Brain microvascular endothelial cell (primary cell): ENCODE results near the gene SMOC2.
"Not testable (repeated sequence)": the region's sequence is repeated elsewhere in the genome, so short reads cannot be mapped to it uniquely, and the experiment has no call there.

Experiments used
- DNase-seq: peaks from one replicate; pipeline ENCODE4 v3.0.0-alpha.2; 2020
- H3K27ac ChIP-seq: fragments of 250-450 bp; sonication (Bioruptor Pico); 2 replicates; pipeline ENCODE4 v1.5.1; 2020; ENCODE audit warnings: mild to moderate bottlenecking, moderate library complexity
- H3K27me3 ChIP-seq: fragments of 250-450 bp; sonication (Bioruptor Pico); replicated peaks from 2 replicates; pipeline ENCODE4 v1.5.1; 2020; ENCODE audit warnings: mild to moderate bottlenecking
- H3K36me3 ChIP-seq: fragments of 250-450 bp; sonication (Bioruptor Pico); replicated peaks from 2 replicates; pipeline ENCODE4 v1.5.1; 2020; ENCODE audit warnings: mild to moderate bottlenecking
- H3K4me3 ChIP-seq: 2 replicates; pipeline ENCODE4 v1.5.1; 2011; ENCODE audit warnings: low read depth, mild to moderate bottlenecking, control low read depth, low read length, moderate library complexity
- CTCF ChIP-seq: IDR thresholded peaks from 2 replicates; pipeline ENCODE4 v1.5.1; 2011; ENCODE audit warnings: low read depth, mild to moderate bottlenecking, moderate library complexity, low read length, control low read depth, inconsistent platforms; ENCODE audit errors: missing control alignments
- in situ Hi-C: cut with HindIII; loops from 2 replicates; pipeline ENCODE4 v1.10.0; 2017; ENCODE audit warnings: low sequenced_read_pairs, low pct_ligation_motif_present

The SMOC2 gene

GRCh38 chr6:168536665-168537539 lies 95.9 kb downstream of the SMOC2 start:
- DNase-seq: no peak
- Histone ChIP-seq H3K27ac (no peak overlapping the region), H3K4me3 (no peak overlapping the region), H3K27me3 (no peaks in the 10 kb centered on the region), H3K36me3 (no peaks in the 10 kb centered on the region)
- TF ChIP-seq CTCF: no peak
- in situ Hi-C loops: no loop called here

GRCh38 chr6:168537540-168537884 lies 96.5 kb downstream of the SMOC2 start:
- DNase-seq: no peak
- Histone ChIP-seq H3K36me3 (no peaks in the 10 kb centered on the region), H3K4me3 (no peak overlapping the region), H3K27ac (no peak overlapping the region), H3K27me3 (no peaks in the 10 kb centered on the region)
- in situ Hi-C loops: no loop called here
- no peak for TF ChIP-seq CTCF

GRCh38 chr6:168538188-168538891 lies 97.4 kb downstream of the SMOC2 start:
- H3K4me3 ChIP-seq, H3K36me3 ChIP-seq, DNase-seq, H3K27me3 ChIP-seq, in situ Hi-C loops, H3K27ac ChIP-seq: not testable (repeated sequence)

GRCh38 chr6:168538892-168539811 lies 98.2 kb downstream of the SMOC2 start:
- H3K36me3 ChIP-seq: no peaks in the 10 kb centered on the region
- no peak overlapping the region for H3K27ac ChIP-seq
- H3K4me3 ChIP-seq: no peak overlapping the region
- no peak for DNase-seq
- TF ChIP-seq CTCF: no peak
- no peaks in the 10 kb centered on the region for H3K27me3 ChIP-seq
- in situ Hi-C loops: no loop called here

- Histone ChIP-seq H3K4me3 (no peak overlapping the region), H3K27ac (no peak overlapping the region), H3K27me3 (no peaks in the 10 kb centered on the region), H3K36me3 (no peaks in the 10 kb centered on the region)
- TF ChIP-seq CTCF: no peak
- in situ Hi-C loops: no loop called here
- DNase-seq: no peak
Measured at GRCh38 chr6:168540713-168541291, 99.8 kb downstream of the SMOC2 start.
